Esophagus mucosa (tissue), 1 donor: ENCODE data around the gene SLC17A5. TPM values are rescaled to one million over a fixed set of nuclear protein-coding genes. Genes with fewer than 3 reads are reported as not detected.
"Not testable (repeated sequence)": the region's sequence is repeated elsewhere in the genome, so short reads cannot be mapped to it uniquely, and the experiment has no call there.

Experiments used
- ATAC-seq: fragments of 200-7000 bp; cut with Tn5 transposase; one replicate; pipeline ENCODE4 v1.9.1; 2020
- total RNA-seq: library from RNA; stranded (reverse); gene quantifications from one replicate; pipeline ENCODE4 v1.2.4, GENCODE V29; 2023
- donor health status: DM: yes; HTN: yes; CAD: no.

SLC17A5 gene
- total RNA-seq, 1 donor from 2014 or later = 3.7 TPM

GRCh38 chr6:73565767-73566485, 87.9 kb downstream of the SLC17A5 start:
- no peak for ATAC-seq

GRCh38 chr6:73564578-73565345, 89.0 kb downstream of the SLC17A5 start:
- ATAC-seq = no peak

GRCh38 chr6:73562558-73562957, 91.2 kb downstream of the SLC17A5 start:
- ATAC-seq = no peak

- ATAC-seq = no peak
Observed at GRCh38 chr6:73560853-73561407, 92.9 kb downstream of the SLC17A5 start.

GRCh38 chr6:73560182-73560732, 93.5 kb downstream of the SLC17A5 start:
- ATAC-seq = no peak

GRCh38 chr6:73559399-73559794, 94.4 kb downstream of the SLC17A5 start:
- not testable (repeated sequence) for ATAC-seq

- no peak for ATAC-seq
Observed at GRCh38 chr6:73558624-73559398, 95.0 kb downstream of the SLC17A5 start.

- ATAC-seq = no peak
Observed at GRCh38 chr6:73556836-73557235, 97.0 kb downstream of the SLC17A5 start.

- not testable (repeated sequence) for ATAC-seq
Observed at GRCh38 chr6:73555380-73555949, 98.3 kb downstream of the SLC17A5 start.

- not testable (repeated sequence) for ATAC-seq
Observed at GRCh38 chr6:73551115-73551514, 102.7 kb downstream of the SLC17A5 start.

- no peak for ATAC-seq
Observed at GRCh38 chr6:73548458-73549446, 105.0 kb downstream of the SLC17A5 start.

GRCh38 chr6:73547036-73547435, 106.8 kb downstream of the SLC17A5 start:
- ATAC-seq = no peak

Other genes starting within 250 kb of the SLC17A5 start
- gene CGAS, start 201.7 kb downstream of the SLC17A5 start, total RNA-seq = 8.6 TPM
- gene MTO1, start 192.3 kb downstream of the SLC17A5 start, total RNA-seq = 18.5 TPM
- gene EEF1A1, start 133.0 kb downstream of the SLC17A5 start, total RNA-seq = 7,434 TPM
- 60.2 TPM for gene CD109, start 42.2 kb upstream of the SLC17A5 start, total RNA-seq